ENCODE data around the gene NFAM1.
A peak's percentile ranks its signal among the peaks of the same experiment; 100 is the strongest.

Gene NFAM1

GRCh38 chr22:42357634-42358296 is 74.4 kb downstream of the NFAM1 start:
- DNase-seq = no peak

- DNase-seq = no peak
Measured at GRCh38 chr22:42357221-42357620, 75.0 kb downstream of the NFAM1 start.

- no peak for DNase-seq
Measured at GRCh38 chr22:42356533-42356932, 75.7 kb downstream of the NFAM1 start.

DNA sequence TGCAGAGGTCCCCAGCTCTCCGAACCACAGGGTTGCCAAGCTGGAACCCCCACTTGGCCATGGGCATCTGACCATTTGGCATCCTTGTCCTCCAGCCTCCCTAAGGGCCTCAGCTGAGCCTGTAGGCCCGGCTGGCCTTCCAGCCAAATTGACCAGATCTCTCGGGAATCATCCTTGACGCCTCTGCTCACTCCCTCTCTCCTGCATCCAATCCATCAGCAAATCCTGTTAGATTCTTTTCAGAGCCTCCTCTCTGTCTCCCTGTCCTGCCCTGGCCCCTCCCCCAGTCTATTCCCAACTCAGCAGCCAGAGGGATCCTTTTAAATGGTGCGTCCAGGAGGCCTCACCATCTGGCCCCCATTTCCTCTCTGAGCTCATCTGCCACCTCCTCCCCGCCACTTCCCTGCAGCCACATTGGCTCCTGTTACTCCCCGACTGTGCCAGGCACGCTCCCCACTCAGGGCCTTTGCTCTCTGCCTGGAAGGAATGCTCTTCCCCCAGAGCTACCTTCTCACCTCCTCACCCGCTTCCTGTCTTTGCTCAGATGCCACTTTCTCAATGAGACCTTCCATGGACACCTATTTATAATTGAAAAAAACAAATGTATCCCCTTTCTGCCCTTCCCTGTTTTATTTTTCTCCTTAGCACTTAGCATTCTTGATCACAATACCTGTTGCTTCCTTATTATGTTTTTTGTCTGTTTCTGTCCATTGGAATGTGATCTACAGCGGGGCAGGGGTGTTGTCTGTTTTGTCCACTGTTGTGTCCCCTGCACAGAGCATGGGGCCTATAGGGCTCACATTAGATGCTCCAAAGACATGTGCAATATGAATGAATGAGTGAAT is 78.1 kb downstream of the NFAM1 start:
- DNase-seq = no peak

DNA sequence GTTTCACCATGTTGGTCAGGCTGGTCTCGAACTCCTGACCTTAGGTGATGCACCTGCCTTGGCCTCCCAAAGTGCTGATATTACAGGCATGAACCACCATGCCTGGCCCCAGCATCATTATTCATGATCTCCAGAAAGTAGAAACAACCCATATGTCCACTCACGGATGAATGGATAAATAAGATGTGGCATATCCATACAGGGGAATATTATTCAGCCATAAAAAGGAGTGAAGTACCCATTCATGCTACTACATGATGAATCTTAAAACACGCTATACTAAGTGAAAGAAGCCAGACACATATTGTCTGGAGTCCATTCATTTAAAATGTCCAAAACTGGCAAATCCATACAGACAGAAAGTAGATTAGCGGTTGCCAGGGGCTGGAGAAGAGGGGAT is 81.8 kb downstream of the NFAM1 start:
- no peak for DNase-seq

GRCh38 chr22:42347281-42347824 is 84.8 kb downstream of the NFAM1 start:
- no peak for DNase-seq

- DNase-seq = no peak
Measured at GRCh38 chr22:42346722-42347121, 85.5 kb downstream of the NFAM1 start.

DNA sequence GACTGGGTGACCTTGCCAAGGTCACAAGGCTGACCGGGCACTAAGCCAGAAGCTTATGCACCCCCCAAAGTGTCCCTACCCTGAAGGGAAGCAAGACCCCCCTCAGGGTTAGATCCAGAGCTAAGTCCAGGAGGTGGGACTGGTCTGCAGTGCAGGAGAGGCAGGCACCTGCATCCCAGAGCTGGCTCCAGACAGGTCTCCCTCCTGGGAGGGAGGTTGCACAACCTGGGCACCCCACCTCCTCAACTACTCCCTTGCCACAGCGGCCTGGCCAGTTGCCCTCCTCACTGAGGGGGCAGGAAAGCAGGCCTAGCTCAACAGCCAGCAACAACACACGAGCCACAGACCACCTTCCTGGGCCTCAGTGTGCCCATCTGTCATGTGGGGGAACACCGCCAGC is 86.7 kb downstream of the NFAM1 start:
- no peak for DNase-seq

DNA sequence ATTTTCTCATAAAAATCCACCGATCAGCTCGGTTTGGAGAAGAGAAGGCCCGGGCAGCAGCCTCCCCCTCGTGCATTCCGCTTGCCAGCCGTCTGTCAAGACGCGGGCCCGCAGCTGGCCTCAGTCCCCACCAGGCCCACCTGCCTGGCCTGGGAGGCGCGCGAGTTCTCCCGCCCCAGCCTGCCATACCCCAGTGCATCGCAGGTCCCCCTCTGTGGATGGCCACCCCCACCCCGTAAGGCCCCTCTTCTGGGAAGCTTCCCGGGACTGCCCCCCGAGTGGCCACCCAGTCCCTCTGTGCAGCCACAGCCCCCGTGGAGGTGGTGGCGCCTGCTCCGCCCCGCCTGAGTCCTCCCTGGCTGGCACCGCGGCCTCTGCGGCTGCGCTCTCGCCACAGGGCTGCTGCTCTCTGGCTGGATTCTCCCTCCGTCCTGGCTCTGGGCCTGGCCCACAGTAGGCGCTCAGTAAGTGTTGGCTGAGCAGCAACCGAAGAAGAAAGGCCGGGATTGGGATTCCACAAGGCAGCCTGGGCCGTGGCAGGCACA is 87.8 kb downstream of the NFAM1 start:
- no peak for DNase-seq

GRCh38 chr22:42343531-42344081 is 88.6 kb downstream of the NFAM1 start:
- DNase-seq = no peak

GRCh38 chr22:42343121-42343454 is 89.1 kb downstream of the NFAM1 start:
- DNase-seq = peak; percentile 24

DNA sequence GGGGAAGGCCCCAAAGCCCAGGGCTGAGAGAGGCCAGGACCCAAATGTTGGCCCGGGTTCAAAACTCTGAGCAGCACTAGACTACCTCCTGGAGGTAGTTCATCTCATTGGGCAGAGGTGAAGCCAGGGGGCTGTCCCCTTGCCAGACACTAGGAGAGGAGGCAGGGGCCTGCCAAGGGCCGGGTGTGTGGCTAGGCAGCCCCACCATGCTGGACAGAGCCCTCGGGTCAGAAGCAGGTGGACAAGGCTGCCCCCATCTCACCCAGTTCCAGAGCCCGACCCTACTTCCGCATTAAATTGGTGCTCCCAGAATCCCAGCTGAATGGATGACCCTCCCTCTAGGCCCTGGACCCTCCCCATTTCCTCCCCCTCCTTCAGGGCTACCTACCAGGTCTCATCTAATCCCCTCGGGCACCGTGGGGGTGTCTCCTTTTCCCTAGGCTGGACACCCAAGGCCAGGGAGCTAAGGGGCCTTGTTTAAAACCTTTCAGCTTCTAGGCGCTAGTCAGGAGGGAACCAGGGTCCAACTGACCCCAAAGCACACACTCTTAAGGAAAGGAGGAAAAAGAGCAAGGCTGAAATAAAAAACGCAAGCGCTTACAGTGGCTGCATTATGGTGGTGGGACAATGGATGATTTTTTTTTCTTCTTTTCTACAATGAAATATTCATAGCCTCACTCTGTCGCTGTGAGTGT is 89.6 kb downstream of the NFAM1 start:
- DNase-seq = no peak

DNA sequence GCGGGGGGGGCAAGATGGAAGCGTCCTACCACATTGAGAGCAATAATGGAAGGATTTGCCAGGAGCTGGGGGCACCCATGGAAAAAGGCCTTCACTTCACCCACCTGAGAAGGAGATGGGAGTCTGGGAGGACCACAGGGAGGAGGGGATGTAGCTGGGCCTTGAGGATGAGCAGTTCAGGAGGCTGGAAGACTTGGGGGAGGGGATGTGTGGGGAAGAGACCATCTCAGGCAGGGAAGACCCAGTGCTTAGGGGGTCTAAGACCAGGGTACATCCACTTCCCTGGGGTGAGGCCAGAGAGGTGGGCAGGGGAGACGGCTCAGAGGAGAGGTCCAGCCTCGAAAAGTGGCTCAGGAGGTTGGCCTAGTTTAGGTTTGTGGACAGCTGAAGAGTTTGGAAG is 90.4 kb downstream of the NFAM1 start:
- DNase-seq = no peak

- DNase-seq = no peak
Measured at GRCh38 chr22:42340829-42341383, 91.3 kb downstream of the NFAM1 start.

GRCh38 chr22:42340150-42340549 is 92.1 kb downstream of the NFAM1 start:
- DNase-seq = no peak

DNA sequence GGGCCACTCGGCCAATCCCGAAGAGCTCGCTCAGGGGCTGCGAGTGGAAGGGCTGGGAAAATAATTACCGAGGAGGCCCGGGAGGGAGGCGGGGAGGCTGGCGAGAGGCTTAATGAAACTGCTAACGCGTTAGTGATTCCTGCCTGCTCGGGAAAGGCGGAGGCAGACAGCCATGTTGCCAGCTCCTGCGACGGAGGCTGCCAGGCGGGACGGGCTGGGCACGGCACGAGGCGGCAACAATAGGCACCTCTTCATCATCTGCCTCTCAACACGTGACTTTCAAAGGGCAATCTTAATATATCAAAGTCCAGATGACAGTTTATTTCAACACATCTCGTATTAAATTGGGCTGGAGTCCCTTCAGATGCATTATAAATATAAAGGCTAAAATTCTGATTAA is 93.7 kb downstream of the NFAM1 start:
- DNase-seq = no peak

DNA sequence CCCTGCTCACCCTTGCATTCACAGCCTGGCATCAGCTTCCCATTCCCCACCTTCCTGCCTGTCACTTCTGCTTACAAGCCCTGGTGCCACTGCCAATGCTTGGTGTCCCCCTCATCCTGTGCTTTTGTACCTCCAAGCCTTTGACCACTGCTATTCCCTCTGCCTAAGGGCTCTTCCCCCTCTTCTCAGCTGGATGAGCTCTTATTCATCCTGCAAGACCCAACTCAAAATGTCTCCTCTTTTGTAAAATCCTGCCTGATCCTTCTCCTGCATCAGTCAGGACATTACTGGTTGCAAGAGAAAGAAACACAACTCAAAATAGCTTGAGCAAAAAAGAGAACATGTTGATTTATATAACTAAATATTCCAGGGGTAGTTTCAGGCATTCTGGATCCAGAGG is 94.8 kb downstream of the NFAM1 start:
- DNase-seq = no peak

DNA sequence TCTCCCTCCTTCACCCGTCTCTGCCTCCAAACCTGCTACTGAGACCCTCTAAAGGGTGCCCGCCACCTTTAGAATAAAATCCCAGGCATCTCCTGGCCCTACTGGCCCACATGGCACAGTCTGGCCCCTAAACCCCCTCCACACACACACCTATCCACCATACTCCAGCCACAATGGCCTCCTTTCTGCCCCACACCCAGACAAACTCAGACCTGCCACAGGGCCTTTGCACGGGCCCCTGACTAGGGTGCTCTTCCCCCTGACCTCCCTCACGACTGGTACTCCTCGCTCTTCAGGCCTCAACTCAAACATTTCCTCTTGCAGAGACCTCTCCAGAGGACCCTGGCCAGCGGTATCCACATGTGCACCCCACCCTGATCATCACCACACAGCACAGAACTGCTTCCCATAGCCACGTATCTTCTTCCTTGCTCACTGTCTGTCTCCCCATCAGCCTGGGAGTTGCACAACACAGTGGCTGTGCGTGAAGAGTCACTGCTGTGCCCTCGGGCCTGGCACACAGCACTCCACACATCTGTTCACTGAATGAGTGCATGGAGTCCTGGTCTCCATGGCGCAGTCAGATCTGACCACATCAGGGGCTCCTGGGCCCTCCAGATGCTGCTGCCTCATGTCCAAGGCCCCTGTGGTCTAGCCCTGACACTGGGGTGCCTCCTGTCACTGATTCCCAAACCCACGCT is 95.5 kb downstream of the NFAM1 start:
- DNase-seq = no peak

DNA sequence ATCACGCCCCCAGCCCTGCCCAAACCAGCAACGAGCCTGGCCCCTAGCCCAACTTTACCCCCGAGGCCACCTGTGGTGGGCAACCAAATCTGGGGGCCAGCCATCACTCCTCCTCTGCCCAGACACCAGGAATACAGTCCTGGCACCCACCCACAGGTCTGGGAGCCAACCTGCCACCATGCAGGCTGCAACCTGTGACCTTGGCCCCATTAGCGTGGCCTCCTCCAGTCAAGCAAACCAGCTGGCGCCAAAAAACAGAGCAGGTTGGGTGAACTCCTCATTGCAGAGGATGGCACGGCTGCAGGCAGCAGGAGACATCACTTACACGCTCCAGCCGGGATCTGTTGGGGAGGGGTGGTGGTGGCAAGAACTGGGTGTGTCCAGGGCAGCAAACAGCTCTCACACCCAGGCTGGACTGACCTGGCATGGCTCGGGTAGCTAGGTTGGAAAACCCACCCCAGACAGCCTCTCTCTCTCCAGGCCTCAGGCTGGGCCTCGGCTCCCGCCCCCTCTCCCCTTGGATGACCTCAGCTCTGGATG is 96.3 kb downstream of the NFAM1 start:
- no peak for DNase-seq

DNA sequence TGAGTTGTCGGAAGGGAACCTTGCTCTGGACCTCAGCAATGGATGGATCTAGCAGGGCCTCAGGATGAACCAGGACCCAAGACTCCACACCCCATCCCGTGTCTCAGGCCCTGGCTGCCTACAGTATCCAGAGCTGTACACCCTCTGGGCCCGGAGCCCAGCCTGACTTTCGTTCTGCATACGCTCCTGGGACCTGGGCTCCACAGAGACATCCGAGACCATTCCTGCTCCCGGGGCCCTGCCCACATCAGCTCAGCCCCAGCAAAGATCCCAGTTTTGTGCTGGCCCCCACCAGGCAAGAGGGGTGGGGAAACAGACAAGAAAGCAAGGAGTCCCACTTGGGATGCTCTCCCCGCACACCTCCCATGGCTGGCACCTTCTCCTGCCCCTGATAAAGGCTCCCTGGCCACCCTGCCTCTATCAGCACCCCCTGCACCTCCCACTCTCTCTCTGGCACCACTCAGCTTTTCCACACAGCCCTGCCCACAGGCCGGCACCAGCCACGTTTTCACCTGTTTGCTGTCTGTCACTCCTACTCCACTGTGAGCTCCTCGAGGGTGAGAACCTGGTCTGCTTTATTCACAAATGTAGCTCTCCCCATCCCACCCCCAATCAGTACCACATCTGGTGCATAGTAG is 97.2 kb downstream of the NFAM1 start:
- DNase-seq = no peak

DNA sequence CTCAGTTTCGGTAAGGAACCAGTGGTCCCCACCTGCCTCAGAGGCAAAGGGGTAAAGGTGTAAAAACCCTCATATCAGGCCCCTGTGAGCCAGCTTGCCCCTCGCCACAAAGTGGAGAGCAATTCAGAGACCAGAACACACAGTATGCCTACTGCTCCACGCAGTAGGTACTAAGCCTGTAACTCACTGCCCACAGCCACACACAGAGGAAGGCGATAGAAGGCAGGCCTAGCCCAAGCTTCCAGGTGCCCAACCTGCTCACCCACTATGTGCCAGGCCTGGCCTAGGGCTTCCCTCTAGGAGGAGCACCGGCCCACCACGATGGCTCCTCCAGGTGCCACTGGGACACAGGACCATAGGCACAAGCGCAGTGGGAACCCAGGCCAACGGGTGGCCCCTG is 98.7 kb downstream of the NFAM1 start:
- no peak for DNase-seq
